Hematopoietic multipotent progenitor cell treated with erythropoietin and hydrocortisone succinate and interleukin-3 and kit ligand, for 4 days (in vitro differentiated cells): Measurements from ENCODE around the gene MDGA2.

Source experiments
- DNase-seq: peaks from one replicate; pipeline ENCODE4 v3.0.0-alpha.2; 2015

Gene MDGA2

GRCh38 chr14:46840944-46841720 is 834.3 kb downstream of the MDGA2 start:
- DNase-seq: no peak

DNA sequence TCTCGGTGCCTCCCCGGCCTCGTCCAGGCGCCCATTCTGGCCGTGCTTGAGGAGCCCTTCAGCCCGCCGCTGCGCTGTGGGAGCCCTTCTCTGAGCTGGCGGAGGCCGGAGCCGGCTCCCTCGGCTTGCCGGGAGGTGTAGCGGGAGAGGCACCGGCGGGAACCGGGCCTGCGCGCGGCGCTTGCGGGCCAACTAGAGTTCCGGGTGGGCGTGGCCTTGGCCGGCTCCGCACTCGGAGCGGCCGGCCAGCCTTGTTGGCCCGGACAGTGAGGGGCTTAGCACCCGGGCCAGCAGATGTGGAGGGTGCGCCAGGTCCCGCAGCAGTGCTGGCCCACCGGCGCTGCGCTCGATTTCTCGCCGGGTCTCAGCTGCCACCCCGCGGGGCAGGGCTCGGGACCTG is 855.1 kb downstream of the MDGA2 start:
- no peak for DNase-seq

DNA sequence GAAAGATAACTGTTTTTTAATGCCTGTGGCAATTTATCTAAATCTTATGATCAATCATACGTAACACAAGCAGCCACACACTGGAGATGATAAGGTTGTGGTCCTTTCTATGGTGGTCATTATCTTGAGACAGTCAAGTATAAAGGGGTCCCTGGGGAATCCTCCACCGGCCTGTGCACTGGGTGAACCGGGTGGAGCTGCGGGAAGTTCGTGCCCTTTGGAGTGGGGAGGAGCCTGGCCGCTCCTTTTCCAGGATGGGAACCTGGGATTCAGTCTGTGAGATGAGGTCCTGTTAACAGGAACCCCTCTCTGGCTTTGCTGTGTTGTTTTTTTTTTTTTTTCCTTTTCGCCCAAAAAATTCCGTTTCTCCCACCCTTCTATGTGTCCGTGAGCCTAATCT is 856.3 kb downstream of the MDGA2 start:
- no peak for DNase-seq

DNA sequence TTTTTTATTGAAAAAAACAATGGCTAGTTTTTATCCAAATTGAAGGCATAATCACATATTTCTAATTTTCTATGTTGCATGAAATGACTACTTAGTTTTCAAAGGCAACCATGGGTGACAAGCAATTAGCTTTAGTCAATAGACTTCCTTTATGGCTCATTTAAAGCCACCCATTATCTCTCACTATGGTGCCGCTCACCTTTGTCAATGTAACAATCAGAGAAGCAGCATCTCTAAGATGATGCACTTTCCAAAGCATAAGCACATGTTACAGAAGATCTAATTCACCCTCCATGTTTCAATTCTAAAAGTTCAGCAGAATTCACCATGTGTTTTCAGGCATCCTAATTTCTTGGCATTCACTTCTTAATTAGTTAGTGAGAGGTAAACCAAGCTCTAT is 857.3 kb downstream of the MDGA2 start:
- DNase-seq: no peak

DNA sequence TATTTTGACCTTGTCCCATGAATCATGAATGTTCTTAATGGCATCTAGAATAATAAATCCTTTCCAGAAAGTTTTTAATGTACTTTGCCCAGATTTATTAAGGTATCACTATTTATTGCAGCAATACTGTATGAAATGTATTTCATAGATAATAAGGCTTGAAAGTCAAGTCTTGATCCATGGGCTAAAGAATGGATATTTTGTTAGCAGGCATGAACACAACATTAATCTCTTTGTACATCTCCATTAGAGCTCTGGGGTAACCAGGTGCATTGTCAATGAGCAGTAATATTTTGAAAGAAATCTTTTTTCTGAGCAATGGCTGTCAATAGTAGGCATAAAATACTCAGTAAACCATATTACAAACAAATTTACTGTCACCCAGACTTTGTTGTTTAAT is 882.3 kb downstream of the MDGA2 start:
- no peak for DNase-seq
